ACHN (cell line): ENCODE results near the gene RSRP1.

Experiments used
- DNase-seq: peaks from one replicate; pipeline ENCODE4 v3.0.0-alpha.2; 2015
- in situ Hi-C: cut with HindIII; loops from 2 replicates; pipeline ENCODE4 v1.10.0; 2017; ENCODE audit warnings: low sequenced_read_pairs, low pct_ligation_motif_present, low pct_unique_long_range_greater_than_20kb

The RSRP1 gene

DNA sequence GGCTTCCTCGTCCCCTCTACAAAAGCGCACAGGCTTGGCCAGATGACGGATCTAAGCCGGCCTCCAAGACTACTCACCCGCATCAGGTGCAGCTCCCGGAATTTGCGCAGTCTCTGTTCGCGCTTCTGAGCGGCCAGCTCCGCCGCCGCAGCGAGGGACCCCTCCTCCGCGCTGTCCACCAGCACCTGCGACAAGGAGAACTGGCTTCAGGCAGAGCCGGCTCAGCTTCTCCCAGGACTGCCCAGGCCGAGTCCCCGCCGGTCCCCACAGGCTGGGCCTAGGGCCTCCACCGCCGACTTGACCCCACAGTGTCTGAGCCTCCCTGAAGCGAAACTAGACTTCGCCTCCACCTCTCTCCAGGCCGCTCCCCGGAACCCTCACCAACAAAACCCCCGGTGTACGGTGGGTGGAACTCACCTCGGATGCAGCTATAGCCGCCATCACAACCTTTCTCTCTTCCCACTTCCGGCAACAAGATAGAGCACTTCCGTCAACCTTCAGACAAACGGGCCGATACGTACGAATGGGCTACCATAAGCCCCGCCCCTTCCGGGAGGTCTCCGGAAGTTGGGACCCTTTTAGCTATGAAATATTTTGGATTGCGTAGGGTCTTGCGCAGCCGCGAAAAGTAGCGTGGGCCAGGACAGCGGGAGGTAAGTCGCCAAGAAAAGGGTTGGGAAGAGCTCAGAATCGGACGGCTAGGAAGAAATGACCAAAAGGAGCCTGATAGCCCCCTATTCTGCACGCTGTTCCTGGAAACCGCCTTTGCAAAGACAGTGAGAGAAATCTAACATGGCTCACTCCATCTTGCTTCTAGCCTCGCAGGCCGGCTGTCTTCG, 15.0 kb downstream of the RSRP1 start, which contains the start of gene SYF2:
Gene SYF2 (minus strand): TSS at position 476 of the 839 bp plus-strand sequence. CDS start 35 bp downstream, at position 441.
- DNase-seq, result peak; percentile 89
- in situ Hi-C loops, result no loop called here

DNA sequence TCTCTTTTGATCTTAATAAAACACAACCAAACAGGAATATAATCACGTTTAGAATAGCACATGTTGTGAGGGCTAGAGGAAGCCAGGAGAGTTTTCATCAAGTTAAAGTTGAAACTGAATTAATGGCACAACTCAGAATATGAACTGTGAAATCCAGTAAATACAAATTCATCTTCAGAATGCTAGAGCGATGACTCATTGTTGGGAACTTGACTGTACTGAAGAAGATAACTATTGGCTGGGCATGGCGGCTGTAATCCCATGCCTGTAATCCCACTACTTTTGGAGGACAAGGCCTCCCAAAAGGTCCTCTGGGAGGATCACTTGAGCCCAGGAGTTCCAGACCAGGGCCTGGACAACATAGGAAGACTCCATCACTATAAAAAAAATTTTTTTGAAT, 23.8 kb downstream of the RSRP1 start:
- no peak for DNase-seq
- in situ Hi-C loops, result no loop called here

DNA sequence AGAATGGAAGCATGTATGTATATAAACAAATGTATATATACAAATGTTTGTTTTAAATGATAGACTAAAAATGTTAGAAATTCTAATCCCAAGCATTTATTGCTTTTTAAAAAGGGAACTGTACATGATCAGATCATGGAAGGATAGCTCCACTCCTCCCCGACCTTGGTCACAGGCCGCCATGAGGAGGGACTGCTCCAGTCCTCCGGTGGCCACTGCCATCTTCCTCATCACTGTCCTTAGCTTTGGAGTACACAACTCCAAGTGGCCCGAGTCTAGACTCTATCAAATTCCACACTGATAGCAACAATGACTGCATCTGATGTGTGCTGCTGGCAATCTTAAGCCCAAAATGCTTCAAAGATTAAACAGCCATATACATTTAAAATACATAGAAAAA, 24.6 kb downstream of the RSRP1 start:
- in situ Hi-C loops, result no loop called here

DNA sequence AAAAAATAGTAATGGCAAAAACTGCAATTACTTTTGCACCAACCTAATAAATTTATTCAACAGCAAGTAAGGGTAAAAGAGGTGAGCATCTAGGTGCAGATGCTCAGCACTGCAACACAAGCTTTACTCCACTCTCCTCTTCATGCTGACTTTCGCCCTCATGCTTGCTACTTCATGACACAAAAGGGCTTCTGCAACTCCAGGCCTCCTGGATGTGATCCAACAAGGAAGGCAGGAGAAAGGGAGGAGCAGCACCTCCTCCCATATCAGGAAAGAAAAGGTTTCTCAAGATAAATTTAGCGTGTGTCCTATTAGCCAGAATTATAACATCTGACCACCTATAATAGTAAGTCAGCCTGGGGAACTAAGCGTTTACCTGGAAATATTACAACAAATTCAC, 26.6 kb downstream of the RSRP1 start:
- in situ Hi-C loops, result no loop called here
- DNase-seq, result no peak

More for the DNA sequence above, 24.6 kb downstream of the RSRP1 start:
- DNase-seq, result no peak

DNA sequence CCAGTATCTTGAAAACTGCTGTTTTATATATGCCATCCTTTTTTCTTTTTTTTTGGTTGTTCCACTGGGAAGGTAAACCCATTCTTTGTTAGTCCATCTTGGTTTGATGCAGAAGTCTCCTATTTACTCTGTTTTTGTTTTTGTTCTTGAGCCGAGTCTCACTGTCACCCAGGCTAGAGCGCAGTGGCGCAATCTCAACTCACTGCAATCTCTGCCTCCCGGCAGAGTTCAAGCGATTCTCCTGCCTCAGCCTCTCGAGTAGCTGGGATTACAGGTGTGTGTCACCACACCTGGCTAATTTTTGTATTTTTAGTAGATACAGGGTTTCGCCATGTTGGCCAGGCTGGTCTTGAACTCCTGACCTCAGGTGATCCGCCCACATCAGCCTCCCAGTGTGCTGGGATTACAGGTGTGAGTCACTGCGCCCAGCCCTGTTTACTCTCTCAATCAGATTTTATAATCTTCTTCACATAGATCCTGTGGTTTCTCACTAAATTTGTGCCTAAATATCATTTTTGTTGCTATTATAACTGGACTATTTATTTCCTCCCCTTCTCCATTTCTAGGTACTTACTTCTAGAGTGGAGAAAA, 27.5 kb downstream of the RSRP1 start:
- in situ Hi-C loops, result no loop called here
- DNase-seq, result no peak

DNA sequence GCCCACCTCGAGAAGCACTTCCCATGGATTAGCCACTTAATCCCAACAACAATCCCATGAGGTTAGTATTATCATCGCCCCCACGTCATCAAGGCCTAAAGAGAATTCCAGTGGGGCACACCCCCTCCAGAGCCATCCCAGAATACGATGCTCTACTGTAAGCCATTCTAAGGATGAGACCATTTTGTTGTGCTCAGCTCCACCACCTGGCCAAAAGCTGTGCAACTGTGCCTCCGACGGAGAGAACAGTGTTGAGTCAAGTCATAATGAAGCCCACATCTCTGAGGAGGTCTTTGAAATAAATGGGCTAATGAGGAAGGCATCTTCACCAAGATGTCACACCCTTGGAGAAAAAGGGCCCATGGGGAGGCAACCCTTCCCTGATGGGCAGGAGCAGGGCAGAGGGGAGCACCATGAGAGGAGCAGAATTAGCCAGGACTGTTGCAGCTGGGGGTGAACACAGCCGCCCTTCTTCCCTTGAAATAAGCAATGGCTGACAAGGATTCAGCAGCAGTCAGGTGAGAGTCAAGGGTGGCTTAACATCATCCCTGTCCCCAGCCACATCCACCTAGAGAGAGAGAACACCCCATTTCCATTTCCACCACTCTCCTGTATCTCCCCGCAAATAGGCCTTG, 29.5 kb downstream of the RSRP1 start:
- DNase-seq, result no peak
- in situ Hi-C loops, result no loop called here

DNA sequence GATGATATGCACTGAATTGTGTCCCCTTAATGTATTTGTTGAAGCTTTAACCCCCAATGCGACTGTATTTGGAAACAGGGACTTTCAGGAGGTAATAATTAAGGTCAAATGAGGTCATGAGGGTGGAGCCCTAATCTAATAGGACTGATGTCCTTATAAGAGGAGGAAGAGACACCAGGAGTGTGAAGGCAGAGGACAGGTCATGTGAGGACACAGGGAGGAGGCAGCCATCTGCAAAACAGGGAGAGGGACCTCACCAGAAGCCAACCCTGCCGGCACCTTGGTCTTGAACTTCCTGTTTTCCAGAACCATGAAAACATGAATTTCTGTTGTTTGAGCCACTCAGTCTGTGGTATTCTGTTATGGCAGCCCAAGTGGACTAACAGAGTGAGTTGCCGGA, 30.2 kb downstream of the RSRP1 start:
- in situ Hi-C loops, result no loop called here
- no peak for DNase-seq

DNA sequence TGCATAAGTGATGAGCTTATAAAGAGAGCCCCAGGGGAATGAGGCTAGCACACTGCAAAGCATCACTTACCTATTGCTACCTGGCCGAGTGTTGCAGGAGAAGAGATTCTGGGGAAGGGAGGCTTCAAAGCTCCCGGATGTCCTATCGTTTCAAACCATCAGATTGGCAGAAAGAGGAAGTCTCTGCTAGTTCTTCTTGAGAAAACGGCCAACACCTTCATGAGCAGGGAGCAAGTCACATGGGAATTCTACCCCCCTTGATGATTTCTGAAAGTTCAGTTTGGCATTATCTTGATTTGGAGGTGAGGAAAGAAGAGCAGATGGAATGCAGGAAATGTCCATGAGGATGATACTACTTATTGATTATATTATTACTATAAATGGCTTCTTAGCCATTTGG, 31.1 kb downstream of the RSRP1 start:
- no peak for DNase-seq
- in situ Hi-C loops, result no loop called here

DNA sequence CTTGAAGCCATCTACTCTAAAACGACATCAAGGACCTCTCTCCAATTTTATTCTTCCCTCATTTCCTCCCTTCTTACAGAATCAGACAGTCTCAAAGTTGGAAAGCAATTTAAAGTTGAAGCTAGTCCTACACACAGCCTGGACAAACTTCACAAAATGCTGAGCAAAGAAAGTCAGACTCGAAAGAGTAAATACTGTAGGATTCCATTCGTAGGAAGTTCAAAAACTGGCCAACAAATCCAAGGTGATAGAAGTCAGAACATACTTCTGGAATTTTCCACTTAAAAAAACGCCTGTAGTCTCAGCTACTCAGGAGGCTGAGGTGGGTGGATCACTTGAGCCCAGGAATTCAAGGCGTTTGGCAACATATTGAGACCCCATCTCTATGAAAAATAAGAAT, 34.5 kb downstream of the RSRP1 start:
- no peak for DNase-seq
- in situ Hi-C loops, result no loop called here

DNA sequence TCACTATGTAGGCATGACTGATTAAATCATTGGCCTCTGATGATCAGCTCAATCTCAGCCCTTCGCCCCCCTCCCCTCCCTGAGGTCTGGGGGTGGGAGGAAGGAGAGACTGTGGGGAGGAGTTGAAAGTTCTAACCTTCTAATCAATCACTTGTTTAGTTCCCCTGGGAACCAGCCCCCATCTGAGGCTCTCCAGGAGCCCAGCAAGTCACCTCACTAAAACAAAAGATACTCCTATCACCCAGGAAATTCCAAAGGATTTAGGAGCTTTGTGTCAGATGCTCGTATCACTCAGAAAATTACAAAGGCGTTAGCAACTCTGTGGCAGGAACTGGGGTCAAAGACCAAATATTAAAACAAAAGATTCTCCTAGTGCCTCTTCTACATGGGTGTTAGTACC, 36.5 kb downstream of the RSRP1 start:
- no peak for DNase-seq
- in situ Hi-C loops, result no loop called here

DNA sequence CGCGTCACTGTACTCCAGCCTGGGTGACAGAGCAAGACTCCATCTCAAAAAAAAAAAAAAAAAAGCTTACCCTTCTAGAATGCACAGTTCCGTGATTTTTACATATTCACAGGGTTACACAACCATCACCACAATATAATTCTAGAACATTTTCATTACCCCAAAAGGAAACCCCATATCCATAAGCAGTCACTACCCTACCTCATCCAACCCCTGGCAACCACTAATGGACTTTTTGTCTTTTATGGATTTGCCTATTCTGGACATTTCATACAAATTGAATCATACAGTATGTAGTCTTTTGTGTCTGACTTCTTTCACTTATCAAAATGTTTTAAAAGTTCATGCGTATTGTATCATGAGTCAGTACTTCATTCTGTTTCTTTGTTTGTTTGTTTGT, 37.7 kb downstream of the RSRP1 start:
- in situ Hi-C loops, result no loop called here

DNA sequence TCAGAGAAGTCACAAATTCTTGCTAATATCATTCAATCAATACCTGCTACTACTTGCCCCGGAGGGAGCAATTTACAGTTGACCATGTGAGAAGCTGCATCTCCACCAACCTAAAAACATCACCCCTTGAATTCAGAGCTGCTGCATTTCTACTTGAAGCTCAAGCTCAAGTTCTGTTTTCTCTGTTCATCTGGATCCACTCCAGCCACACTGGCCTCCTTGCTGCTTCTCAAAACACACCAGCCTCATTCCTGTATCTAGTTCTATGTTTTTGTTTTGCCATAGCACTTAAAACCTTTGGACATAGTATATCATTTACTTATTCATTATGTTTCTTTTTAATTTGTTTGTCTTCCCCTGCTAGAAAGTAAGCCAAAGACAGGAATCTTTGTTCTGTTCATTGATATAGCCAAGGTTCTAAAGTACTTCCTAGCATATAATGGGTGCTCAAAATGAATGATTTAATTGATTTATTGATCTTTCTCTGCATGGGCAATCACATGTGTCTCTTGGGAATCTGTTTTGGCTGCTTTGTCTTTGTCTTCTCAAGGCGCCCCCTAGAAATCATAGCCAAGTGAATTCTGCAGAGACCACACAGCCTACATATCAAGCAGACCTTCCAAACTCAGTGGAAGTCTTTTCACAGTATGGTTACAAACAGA, 38.6 kb downstream of the RSRP1 start:
- in situ Hi-C loops, result no loop called here
- DNase-seq, result no peak

More for the DNA sequence above, 37.7 kb downstream of the RSRP1 start:
- DNase-seq, result no peak

DNA sequence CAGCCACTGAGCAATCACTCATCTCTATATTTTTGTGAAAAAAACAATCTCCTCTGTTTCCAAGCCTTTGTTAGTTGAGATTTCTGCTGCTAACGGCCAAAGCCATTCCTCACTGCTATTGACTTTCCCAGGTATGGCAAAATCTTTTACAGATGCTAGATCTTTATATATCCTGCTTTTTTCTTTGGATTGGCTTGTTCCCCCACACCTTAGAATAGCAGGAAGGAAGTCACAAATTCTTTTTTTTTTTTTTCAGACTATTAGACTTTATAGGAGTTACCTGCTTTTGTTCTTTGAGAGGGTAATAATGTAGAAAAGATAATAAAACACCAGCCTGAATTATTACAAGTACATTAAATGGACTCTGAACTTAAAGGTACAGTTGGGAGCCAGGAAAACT, 39.2 kb downstream of the RSRP1 start:
- no peak for DNase-seq
- in situ Hi-C loops, result no loop called here

DNA sequence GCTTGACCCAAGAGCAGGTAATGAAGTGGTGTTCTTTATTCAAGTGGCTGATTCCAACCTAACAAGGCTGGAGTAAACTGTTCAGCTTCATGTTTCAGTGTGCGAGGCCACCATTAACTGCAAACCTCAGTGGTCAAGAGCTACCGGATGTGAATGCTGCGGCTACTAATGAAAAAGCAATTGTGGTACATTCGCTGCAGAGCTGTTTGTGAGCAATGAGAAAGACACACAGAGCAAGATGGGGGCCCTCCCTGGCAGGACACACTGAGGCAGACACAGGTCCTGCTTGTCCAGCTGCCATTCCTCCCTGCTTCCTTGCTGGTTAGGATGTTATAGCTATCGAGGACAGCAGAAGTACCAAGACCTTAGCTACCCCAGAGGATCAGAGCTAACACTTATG, 41.1 kb downstream of the RSRP1 start:
- no peak for DNase-seq
- in situ Hi-C loops, result no loop called here

DNA sequence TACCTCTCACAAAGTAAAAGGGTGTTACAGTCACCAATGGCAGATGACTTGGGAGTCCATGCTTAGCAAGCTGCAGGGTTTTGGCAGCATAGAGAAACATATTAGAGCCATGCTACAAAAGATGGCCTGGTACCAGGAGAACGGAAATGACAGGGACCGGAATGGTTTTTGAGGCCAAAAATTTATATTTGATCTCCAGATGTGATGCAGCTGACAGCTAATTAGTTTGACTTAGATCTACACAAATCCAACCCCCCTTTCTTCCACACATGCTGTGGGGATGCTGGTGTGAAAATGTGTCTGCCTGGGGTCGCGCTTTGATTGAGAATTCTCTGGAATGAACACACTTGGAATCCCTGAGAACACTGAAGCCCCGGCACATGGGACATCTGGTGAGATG, 41.5 kb downstream of the RSRP1 start:
- DNase-seq, result no peak
- in situ Hi-C loops, result no loop called here

DNA sequence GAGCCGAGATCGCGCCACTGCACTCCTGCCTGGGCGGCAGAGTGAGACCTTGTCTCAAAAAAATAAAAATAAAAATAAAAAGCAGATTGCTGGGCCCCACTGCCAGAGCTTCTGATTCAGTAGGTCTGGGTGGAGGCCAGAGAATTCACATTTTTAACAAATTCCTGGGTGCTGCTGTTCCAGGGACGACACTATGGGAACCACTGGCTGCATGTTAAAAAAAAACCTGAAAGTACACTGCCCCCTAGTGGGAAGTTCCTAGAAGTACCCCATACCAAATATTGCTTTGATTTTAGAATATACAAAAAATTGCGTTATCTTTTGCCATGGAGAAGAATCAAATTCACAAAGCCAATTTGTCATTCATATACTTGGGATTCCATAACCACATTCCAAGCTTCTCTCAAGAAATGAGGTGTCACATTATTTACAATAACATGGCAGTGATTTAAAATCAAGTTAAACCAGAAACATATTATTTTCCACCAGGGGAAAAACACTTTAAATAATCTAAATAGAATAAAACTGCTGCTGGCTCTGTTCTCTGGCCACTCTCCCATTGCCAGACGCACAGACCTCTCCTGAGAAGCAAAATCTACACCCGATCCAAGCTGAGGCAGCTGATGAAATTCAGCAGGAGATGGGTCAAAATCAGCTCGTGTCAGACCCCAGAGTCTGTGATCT, 42.3 kb downstream of the RSRP1 start:
- DNase-seq, result peak; percentile 43
- in situ Hi-C loops, result no loop called here

DNA sequence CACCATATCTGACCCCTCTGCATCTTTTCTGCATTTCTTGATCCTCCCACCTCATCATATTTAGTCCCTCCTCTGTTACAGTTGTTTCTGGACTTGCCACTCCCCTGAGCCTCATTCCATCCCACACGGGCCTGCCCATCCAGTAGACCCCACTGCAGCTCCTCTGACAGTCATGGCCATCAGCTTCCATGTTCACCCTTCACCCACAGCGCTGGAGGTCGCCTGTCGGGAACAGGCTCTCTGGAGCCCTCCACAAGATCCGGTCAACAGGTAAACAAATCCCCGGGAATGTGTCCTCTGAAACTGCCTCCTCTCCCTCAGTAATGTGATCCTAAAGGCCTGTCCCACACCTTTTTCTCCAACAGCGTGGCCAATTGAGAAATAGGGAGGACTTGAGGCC, 46.2 kb downstream of the RSRP1 start:
- in situ Hi-C loops, result no loop called here

DNA sequence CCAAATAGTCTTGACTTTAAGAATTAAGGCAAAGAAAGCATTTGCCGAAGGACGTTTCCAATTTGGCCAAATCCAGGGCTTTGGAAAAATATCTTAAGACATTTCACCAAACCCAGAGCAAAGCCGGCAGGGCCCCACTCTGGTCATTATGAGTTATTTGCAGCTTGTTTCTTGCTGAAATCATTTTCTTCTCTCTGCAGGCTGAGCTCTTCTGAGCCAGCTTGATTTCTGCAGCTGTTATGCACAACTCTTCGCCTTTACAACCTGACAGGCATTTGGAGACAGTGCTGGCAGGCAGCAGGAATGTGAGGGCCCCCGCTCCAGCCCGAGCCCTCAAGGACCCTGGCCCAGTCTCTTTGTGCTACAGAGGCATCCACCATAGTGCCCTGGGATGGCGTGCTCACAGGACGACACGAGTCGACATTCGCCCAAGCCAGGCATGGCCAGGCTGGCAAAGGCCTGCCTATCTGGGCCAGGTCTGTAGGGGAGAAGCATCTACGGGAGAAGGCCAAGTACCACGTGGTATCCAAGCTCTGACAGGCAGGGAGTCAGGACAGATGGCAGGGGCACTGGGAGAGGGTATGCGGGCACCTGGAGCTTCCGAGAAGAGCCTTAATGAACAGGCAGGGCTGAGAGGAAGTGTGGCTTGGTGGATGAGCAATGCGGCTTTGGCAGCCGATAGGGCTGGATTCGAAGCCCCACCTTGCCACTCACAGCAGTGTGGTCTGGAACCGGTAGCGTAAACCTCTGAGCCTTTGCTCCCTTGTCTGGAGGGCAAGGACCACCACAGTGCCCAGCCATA, 47.2 kb downstream of the RSRP1 start:
- DNase-seq, result no peak
- in situ Hi-C loops, result no loop called here

More for the DNA sequence above, 46.2 kb downstream of the RSRP1 start:
- no peak for DNase-seq
